GM18868 (cell line): ENCODE measurements around the gene TCAP.

Experiments used
- ATAC-seq: cut with Tn5 transposase; IDR thresholded peaks from one replicate; pipeline ENCODE4 v1.9.1; 2021; ENCODE audit warnings: mild to moderate bottlenecking, moderate library complexity; ENCODE audit not compliant: unreplicated experiment

TCAP gene, protein sequence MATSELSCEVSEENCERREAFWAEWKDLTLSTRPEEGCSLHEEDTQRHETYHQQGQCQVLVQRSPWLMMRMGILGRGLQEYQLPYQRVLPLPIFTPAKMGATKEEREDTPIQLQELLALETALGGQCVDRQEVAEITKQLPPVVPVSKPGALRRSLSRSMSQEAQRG

DNA sequence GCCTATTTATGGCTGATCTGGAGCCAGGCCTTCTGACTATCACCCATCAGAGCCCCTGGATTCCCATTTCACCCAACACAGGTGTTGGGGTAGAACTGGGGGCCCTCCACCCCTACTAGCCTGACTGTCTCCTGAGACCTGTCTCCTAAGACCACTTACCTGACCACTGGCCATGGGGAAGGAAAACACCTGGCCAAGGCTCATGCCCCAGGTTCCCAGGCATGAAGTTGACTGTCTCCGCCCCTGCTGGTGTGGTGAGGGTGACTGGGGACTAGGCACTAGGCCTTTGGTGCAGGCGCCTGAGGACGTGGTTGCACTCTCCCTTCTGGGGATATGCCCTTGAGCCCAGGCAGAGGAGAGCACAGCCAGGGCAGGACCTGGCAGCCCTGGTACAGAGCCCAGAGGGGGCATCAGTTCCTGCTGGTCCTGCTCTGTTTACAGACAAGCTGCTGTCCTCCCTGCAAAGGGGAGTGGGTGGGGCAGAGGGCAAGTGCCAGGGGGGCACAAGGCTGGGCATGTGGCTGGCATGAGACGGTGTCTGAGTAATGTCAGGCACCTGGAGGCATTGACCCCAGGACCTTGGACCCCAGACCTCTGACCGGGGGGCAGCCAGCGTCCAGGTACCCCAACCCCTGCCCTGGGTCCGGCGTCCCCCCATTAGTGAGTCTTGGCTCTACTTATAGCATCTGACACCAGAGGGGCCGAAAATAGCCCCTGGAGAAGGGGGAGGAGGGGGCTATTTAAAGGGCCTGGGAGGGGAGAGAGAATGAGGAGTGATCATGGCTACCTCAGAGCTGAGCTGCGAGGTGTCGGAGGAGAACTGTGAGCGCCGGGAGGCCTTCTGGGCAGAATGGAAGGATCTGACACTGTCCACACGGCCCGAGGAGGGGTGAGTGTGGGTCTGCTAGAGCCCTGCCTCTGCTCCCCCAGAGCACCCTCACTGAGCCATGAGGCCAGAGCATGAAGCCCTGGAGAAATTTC is at the start of gene TCAP:
TCAP (plus strand) TSS at position 769 of the 981 bp plus-strand sequence; CDS start at position 780, 11 bp downstream.
- ATAC-seq: no peak

DNA sequence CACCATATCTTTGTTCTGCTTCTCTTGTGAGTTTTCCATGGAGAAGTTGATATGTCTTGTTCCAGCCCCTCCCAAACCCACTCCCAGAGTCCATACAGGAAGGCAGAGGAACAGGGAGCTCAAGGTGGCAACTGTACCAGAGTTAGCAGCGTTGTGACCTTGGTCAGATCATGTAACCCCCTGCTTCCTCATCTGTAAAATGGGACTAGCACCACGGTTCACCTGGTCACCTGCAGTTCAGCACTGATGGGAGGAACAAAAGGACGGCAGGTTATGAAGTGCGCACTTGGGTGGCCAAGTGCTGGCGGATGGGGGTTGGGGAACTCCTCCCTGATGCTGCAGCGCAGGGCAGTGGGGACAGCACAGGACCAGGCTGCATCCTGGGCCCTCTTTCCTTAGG is 49.7 kb upstream of the TCAP start:
- ATAC-seq: no peak

DNA sequence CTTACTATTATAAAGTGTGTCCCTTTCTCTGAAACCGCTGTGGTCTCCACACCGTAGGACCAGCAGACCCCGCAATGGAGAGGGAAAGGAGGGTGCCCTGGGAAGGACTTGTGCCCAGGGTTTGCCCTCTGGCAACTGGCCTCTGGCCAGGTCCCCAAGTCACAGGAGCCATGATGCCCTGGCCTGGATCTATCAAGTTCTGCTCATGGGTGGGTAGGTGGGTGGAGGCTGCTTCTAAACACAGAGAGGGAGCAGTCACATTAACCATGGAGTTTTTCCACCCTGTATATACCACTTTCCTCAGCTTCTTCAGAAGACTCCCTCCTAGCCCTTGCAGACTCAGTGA is 48.1 kb upstream of the TCAP start:
- ATAC-seq: no peak

DNA sequence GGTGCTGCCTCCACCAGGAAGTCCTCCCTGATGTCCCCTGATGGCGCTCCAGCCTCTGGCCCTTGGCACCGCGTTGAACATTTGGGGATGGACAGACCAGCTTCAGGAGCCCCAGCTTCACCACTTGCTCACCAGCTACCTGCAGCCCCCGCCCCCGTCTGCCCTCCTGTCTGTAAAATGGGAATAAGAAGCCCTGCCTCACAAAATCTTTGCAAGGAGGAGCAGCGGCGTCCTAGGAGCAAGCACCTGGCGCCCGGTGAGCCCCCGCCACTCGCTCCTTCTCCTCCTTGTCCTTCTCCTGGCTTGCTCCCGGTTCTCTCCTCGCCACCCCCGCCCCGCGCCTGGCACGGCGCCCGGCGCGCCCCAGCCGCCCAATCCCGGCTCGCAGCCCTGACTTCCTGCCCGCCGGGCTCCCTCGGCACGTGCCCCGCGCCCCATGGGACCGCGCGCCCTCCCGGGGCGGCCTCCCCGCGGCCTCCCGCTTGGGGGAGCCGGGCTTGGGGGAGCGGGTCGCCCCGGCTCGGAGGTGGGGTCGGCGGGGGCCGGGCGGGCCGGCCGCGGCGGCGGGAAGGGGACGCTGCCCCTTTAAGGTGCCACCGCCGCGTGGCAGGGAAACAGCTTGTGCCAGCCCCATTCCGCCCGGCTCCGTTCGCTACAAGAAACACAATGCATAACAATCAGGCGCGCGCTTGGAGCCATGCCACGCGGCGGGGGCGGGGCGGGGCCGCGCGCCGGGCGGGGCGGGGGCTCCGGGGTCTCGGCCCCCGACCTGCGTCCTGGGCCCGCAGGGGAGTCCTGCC is 47.5 kb upstream of the TCAP start:
- no peak for ATAC-seq

DNA sequence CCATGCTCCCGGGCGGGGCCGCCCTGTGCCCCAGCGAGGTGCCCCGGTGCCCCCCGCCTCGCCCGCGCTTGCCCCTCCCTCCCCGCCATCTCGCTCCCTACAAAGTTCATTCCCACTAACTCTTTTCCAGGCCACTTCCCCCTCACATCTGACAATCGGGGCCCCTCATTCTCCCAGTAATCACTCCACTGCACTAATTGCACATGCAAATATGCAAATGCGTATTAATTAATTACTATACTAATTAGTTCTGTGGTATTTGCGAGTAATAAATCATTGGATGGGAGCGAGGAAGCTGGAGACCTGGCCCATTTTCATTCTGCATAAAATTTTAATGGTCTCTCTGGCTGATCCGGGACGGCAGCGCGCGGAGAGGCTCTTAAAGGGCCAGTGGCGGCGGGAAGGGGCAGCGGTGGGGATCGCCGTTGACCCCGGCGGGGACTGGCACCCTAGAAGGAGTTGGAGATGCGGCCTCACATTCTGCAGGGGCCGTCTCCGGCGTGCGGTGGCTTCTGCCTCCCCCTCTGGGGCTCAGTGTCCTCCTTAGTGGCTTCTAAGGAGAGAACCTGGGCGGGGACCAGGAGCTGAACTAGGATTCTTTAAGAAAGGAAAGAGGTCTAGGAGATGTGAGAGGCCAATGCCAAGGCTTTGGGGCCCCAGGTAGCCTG is 46.8 kb upstream of the TCAP start:
- ATAC-seq: no peak

DNA sequence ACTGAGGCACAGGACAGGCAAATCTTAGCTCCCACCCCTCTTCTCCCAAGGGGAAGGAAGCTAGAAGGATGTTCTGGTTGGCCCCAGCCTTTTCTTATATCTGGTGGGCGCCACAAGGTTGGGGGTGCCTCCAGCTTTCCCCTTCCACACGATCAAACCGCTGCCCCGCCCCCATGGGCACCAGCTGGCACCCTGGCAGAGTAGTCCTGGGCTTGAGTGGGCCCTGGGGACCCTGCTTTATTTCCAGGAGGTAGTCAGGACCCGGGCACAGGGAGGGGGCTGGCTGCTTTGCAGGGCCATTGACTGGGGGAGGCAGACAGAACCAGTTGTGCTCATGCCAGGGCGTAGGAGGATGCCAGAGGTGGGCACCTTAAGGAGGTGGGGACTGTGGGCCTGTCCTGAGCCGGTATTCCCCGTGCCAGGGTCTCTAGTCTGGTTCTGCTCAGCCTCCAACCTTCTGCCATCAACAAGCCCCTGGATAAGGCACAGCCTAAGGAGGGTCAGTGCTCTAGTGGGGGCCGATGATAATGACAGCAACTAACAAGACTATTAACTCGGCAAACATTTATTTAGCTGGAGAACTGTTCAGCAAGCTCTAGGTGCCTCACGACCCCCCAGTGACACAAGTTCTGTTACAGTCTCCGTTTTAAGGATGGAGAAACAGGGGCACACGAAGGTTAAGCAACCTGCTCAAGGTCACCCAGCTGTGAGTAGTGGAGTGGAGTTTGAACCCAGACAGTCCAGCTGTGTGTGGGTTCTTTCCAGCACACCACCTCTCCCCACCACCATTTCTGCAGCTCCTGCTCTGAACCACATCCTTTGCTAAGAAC is 46.0 kb upstream of the TCAP start:
- ATAC-seq: no peak

DNA sequence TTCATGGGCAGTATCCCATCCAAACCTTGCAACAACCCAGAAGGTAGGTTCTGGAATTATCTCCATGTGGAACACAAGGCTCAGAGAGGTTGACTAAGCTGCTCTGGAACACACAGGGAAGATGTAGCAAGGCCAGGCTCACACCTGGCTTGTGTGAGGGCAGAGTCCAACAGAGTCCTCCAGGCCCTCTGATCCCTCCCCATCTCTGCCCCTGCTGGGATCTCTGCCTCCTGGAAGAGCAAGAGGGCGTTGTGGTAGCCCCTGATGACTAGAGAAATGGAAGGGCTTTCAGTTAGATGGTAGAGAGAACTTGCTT is 45.4 kb upstream of the TCAP start:
- no peak for ATAC-seq

DNA sequence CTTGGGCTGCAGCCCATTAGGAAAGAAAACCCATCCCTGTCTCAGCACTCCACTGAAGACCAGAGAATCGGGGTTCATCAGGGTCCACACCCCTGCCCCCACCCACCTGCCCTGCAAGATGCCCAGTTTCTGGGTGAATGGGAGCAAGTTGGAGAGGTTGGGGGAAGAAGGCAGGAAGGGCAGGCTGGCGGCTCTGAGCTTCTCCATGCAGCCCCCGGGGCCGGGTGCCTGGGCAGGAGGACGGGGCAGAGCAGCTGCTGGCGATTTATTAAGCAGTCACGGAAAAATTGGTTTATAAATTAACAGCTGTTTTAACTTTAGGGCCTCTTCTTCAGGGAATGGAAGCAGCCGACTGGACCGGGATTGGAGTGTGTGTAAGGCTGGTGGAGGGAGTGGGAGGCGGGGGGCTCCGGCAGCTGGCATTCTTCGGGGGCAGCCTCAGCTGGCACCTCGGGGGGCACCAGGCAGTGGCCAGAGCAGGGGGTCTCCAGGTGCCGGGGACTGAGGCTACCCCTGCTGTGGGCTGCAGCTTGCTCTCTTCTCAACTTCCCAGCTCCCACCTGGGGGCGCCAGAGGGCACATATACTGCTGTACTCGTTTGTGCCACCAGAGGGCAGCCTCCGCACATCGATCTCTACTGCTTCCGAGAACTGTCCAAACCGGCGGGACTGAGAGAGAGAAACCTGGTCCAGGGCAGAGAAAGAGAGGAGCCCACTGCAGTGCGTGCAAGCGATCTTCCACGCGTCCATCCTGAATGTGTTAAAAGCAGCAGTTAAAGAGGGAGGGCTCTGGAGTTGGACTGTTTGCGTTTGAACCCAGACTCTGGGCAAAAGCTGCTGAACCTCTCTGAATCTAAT is 43.4 kb upstream of the TCAP start:
- peak; percentile 57 for ATAC-seq

DNA sequence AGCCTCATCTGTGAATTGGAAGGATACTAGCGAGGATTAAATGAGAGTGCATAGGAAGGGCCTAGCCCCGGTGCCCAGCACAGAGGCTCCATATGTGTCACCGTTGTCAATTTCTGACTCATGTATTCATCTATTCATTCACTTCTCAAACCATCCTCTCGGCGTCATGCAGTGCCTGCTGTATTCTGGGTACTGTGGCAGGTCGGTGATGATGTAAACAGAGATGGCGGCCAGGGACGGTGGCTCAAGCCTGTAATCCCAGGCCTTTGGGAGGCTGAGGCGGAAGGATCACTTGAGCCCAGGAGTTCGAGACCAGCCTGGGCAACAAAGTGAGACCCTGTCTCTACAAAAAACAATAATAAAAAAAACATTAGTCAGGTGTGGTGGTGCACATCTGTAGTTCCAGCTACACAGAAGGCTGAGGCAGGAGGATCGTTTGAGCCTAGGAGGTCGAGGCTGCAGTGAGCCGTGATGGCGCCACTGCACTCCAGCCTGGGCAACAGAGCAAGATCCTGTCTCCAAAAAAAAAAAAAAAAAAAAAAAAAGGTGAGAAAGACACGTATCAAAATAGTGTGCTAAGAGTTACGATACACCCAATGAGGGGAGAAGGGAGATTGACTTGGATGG is 42.7 kb upstream of the TCAP start:
- ATAC-seq: peak; percentile 43

DNA sequence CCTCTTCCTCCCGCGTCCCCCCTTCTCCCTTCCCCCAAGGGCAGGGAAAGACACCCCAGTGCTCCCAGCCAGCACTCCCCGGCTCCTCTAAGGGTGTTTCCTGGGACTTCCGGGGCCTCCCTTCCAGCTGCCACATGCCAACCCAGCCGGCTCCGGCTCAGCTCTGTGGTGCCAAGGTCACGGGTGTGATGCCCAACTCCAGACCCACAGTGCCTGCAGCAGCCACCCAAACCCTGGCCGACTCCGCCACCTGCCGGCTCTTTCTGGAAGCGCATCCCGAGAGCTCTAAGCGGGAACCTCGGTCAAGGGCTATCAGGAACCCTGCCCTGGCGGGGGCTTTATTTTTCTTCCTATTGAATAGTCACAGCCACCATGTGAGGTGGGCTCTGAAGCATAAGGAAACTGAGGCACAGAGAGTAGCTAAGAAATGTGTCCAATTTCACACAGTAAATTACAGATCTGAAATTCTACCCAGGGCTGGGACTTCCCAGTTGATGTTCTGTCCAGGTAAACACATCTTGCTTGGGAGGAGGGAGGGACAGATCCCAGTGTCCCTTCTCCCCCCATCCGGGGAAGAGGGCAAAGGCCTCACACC is 41.7 kb upstream of the TCAP start:
- ATAC-seq: peak; percentile 43

DNA sequence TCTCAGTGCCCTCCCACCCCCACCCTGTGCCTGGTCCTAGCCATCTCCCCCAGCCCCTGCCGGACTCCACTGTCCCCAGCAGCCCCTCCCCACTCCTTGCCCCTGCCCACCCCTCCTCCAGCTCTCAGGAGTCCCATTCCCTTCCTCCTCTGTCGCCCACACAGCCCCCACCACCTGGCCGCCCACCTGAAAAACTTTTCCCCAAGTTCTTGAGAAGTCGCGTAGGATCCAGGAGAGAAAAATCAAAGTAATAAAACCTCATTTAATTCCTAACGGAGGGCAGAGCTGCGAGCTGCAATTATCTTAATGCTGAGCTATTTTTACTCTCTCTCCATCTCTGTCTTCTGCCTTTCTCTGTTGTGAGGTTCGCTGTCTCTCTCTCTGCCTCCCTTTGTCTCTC is 40.8 kb upstream of the TCAP start:
- no peak for ATAC-seq

DNA sequence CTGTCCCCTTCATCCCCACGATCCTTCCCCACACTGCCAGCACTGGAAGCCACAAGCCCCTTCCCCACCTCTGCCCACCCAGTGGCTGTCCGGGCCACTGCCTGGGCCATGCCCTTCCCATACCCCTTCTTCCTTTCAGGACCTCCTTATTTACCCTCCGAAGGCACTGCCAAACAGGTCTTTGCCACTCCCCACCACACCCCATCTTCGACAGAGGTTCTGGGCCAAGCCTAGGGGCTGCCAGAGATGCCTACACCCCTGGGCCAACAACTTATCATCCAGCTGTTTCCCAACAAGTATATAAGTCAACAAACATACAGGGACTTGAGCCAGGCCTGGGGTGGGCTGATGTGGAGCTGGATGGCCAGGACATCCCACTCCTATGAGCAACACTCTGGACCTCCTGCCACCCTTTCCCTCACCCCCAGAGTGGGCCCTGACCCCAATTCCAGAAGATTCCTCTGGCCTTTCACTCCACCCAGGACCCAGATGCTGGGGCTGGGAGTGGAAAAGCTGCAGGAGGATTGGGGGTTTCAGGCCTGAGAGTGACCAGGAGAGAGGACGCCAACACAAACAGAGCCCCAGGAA is 39.9 kb upstream of the TCAP start:
- no peak for ATAC-seq

DNA sequence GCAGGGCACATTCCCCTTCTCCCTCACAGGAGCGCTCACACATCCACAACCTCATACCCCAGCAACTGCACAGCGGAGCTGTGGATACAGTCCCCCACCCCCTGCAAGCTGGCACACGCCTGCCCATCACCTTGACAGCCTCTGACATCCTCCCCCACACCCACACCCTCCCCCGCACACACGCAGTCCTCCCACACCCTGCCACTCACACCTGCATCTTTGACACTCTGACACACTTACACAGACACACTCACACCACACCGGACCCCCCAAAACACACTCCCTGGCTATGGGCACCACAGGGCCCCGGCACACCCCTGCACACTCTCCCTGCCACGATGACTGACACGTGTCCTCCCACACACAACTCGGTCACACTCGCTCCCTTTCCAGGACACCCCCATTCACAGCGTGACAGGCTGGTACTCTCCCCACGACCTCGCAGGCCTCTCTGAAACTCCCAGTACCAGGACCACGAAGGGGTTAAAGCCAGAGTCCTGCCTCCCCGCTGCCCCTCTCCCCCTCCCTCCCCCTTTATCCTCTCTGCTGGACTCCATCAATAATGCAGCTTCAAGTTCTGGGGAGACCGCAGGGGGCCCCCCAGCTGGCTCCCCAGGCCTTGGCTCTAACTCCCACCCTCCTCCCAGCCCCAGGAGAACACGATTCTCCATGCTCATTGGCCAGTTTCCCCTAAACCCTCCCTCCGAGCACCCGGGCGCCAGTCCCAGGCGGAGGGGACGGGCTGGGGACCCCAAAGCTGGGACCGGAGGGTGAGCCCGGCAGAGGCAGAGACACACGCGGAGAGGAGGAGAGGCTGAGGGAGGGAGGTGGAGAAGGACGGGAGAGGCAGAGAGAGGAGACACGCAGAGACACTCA is 38.7 kb upstream of the TCAP start, which contains the start of gene PPP1R1B:
PPP1R1B (plus strand) TSS at position 782 of the 876 bp plus-strand sequence. CDS start 441 bp downstream, outside the sequence.
- ATAC-seq: no peak

DNA sequence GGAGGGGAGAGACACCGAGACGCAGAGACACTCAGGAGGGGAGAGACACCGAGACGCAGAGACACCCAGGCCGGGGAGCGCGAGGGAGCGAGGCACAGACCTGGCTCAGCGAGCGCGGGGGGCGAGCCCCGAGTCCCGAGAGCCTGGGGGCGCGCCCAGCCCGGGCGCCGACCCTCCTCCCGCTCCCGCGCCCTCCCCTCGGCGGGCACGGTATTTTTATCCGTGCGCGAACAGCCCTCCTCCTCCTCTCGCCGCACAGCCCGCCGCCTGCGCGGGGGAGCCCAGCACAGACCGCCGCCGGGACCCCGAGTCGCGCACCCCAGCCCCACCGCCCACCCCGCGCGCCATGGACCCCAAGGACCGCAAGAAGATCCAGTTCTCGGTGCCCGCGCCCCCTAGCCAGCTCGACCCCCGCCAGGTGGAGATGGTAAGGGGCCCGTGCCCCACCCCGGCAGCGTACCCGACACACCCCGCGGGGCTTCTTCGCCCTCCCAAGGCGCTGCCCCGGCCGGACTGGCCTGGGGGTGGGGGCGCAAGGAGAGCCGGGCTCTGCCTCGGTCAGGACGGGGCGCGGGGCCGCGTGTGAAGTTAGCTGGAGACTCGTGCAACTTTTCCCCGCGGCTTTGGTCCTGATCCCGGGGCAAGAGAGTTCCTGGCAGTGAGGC is 38.0 kb upstream of the TCAP start:
- ATAC-seq: no peak

DNA sequence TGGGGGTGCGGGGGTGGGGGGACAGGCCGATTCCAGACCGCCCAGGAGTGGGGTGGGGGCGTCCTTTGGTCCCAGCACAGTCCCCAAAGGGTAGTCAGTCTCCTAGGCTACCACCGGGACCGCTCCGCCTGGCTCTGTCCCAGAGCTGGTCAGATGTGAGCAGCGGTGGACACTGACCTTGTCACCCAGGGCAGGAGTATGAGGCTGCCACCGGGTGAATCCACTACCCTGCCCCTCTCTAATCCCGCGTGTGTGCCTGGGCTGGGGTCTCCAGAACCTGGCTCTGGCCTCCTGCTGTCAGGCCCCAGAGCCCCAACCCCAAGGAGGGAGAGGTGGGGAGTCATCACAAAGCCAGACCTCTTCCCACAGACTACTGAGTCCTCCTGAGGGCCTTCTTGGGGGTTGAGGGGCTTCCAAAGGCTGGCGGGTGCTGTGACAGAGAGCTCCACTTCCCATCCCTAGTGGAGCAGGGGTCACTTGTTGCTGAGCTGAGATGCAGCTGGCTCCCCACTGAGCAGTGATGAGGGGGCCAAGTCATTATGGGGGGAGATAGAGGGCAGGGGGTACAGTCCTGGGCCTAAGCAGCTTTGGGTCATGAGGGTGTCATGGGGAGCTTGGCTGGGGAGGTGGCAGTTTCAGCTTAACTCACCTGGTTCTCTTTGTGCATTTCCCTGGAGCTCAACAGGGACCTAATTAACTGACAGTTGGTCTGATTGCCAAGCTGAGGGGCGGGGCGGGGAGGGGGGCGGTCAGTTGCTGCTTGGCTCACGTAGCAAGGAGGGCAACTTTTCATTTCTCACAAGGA is 37.2 kb upstream of the TCAP start:
- no peak for ATAC-seq
